Activated T-cell treated with anti-CD3 and anti-CD28 coated beads, Interleukin-2, amount 50 U/mL, for 48 hours (primary cell): ENCODE results near the gene FAM163A.
"Not testable (repeated sequence)": the region's sequence is repeated elsewhere in the genome, so short reads cannot be mapped to it uniquely, and the experiment has no call there.

ENCODE experiments used
- DNase-seq, 2 experiments: peaks; one replicate each; pipeline ENCODE4 v3.0.0-alpha.2; 2020

The FAM163A gene

DNA sequence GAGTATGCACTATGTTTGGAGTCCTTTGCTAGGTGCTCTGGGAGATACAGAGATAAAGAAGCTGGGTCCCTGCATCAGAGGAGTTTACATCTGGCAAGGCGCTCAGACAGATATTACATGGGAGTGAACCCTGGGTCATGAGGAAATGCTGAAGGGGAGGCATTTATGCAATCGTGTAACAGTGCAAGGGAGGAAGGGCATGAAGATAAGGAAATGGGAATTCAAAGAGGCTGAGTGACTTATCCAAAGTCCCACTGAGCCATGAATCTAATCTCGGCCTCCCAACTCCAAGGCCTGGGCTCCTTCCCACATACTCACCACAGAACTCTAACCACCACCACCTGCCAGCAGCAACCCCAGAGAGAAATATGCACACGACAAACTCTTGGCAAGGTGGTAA is 51.6 kb downstream of the FAM163A start:
- no peak for DNase-seq

DNA sequence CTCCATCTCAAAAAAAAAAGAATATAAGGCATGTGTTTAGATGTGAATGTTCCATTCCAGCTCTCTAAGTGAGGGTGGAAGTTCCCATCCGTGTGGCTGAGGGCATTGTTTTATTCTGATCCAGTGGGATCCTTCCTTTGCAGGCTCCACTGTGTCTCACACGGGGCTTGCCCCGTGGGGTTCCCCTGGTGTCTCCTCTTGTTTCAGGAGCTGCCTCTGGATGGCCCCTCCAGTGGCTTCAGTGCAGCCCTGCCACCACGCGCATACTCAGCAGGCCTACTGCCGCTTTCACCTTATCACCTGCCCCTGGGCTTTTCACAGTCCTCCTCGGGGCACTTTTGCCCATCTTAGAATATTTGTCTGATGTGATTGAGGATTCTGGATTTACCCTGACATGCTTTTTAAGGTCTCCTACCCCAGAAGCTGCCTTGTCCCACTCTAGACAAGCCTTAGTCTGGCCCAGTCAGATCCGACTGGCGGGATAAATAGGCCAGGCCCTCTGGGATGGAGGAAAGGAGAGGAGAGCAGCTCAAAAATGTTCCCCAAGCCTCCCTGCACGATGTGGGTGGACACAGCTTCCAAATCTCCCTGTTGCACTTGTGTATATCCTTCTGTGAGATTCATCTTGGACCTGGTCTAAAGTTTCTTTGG is 55.2 kb downstream of the FAM163A start:
- DNase-seq = no peak

- no peak for DNase-seq
Measured at GRCh38 chr1:179798864-179799516, 55.9 kb downstream of the FAM163A start.

DNA sequence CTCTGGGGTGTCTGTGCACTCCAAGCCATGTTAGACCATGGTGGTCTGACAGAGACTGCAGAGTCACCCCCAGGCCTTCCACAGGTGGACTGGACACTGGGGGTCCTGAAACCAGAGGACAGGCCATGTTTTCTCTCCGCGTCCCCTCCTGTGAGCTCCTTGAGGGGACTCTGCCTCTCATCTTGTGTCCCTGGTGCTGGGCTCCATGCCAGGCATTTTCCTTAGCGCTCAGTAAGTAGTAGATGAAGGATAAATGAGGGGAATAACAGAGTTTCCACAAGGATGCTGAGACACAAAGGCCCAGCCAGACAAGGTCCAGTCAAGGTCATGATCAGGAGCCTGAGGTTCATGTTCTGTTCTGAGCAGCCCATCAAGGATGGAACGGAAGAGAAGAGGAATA is 57.4 kb downstream of the FAM163A start:
- no peak for DNase-seq

DNA sequence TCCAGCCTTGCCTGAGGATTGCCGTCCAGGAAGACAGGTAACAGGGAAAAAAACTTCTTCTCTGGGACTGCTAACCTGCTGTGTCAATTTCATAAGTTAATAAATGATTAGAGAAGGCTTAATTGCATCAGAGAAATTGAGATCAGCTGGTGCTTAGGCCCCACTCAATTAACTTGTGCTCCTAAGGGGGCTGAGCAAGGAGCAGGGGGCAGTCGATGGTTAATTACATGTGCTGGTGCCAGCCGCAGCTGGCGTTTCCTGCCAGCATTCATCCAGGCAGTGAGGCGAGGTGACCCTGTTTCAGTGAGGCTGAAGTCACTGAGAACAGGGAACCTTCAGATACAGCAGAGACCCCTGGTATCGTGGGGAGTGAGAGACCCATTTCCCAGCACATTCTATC is 60.0 kb downstream of the FAM163A start:
- DNase-seq = no peak

GRCh38 chr1:179803918-179804317 is 60.8 kb downstream of the FAM163A start:
- DNase-seq = no peak

- DNase-seq = not testable (repeated sequence)
Measured at GRCh38 chr1:179804417-179804816, 61.3 kb downstream of the FAM163A start.

GRCh38 chr1:179805291-179806195 is 62.5 kb downstream of the FAM163A start:
- no peak for DNase-seq

DNA sequence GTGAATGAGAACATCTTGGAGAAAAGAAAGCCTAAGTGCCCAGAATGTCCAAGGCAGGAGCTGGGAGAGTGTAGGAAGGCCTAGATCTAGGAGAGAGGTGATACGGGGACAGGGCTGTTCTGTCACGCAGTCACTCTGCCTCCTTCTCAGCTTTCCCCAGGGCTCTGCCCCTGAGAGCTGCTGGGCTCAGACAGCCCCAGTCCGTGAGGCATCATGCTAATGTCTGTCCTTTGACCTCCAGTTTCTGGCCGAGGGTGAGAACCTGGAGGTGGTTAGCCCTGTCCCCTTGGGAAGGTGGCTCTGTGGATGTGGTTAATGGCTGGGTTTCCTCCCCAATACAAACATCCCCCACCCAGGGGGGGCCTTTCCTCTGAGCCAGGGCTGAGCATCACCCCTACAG is 63.2 kb downstream of the FAM163A start:
- DNase-seq = no peak

DNA sequence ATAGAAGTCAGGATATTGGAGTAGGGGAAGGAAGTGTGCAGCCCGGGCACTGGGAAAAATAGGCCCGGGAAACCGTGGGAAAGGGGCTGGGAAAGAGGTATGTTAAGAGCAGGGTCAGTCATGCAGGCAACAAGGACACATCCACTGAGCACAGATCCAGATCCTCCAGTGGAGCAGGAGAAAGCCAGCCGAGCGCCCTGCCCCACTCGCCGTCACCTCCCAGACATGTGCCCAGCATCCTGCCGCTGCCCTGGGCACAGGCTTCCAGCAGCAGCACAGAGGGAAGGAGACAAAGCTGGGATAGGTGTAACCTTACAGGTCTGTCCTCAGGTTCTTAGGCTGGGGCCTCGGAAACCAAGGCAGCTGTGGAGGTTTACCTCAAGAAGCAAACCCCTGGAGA is 64.2 kb downstream of the FAM163A start:
- no peak for DNase-seq

GRCh38 chr1:179807691-179808485 is 64.8 kb downstream of the FAM163A start:
- DNase-seq = no peak

DNA sequence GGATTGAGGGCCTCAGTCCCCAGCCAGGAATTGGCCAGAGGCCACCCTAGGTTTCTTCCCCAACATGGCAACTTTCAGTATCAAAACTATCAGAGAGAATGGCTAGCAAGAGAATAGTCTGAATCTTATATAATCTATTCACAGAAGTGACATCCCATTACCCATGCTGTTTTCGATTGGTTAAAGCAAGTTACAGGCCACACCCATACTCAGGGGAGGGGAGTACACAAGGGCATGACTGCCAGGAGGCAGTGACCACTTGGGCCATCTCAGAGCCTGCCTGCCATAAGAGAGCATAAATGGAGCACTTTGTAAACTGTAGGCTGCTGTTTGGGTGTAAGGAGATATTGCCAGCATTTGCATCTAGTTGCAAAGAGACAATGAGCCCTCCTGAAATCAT is 65.4 kb downstream of the FAM163A start:
- no peak for DNase-seq

- DNase-seq = peak; percentile 67 to 70
Measured at GRCh38 chr1:179809506-179810366, 66.6 kb downstream of the FAM163A start.

GRCh38 chr1:179810367-179810715 is 67.2 kb downstream of the FAM163A start:
- no peak for DNase-seq

DNA sequence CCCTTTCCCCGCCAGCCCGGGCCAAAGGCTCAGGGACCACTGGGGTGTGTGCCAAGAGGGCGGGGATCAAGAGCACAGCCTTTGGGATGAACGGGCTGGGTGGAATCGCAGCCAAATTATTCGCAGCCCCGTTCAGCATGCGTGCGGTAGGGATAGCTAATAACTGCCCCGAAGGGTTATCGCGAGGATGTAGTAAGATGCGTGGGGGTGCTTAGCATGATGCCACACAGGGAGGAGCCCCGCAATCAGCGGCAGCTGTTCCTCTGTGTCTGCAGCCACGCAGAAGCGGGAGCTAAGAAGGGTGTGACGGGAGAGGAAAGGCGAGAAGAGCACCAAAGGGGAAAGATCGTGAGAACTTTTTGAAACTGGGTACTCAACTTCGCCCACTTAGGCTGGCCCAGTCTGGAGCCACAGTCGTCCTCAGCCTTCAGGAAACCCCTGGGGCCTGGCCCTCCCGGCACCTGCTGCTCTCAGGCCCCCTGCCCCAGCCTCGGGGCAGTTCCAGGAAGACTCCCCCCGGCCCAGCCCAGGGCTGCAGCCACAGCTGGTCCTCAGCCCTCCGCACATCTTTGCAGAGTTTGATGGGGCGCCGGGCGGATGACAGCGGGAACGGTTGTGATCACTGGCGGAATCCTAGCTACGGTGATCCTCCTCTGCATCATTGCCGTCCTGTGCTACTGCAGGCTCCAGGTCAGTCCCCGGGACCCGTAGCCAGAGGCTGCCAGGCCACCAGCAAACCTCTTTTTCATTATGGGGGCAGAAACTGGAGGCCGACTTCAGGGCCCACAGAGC is 69.6 kb downstream of the FAM163A start:
- no peak for DNase-seq

DNA sequence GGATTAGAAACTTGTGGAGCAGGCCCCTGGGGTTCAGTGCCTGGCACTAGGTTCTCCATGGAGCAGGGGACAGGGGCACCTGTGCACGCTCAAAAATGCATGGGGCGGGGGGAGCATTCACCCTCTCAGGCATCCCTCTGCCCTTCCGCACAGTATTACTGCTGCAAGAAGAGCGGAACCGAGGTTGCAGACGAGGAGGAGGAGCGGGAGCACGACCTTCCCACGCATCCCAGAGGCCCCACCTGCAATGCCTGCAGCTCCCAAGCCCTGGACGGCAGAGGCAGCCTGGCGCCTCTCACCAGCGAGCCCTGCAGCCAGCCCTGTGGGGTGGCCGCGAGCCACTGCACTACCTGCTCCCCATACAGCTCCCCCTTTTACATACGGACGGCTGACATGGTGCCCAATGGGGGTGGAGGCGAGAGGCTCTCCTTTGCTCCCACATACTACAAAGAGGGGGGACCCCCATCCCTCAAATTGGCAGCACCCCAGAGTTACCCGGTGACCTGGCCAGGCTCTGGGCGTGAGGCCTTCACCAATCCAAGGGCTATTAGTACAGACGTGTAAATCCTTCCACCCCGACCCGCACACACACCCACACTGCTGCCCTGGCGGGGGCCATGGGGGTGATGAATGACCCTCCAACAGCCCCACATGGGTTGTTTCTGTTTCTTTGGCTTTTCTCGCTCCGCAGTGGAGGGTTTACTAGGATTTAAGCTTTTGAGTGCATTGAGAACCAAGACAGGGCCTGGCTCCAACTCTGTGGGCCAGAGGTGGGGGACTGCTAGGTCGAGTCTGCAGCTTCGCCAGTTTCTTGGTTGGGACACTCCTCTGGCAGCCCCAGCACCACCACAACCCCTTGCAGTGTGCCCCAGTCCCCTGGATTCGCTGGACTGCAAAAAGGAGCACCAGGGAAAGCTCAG is 70.8 kb downstream of the FAM163A start:
- DNase-seq = no peak

- DNase-seq = no peak
Measured at GRCh38 chr1:179814546-179814838, 71.4 kb downstream of the FAM163A start.

DNA sequence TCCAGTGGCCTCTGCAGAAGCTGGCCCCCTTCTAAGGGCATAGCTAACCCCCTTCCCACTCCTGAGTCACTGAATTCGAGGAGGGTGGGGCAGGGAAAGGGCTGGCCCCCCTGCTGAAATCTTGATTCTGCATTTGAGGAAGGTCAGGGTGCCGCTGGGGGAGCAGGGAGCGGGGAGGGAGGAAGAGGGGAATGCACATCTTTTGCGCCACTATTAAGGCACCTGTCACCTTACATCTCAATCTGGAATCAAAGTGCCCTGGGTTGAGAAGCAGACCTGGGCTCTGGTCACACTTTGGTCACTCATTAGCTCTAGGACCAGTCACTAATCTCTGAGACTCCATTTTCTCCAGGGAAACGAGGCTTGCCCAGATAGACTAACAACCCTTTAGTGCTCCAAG is 72.5 kb downstream of the FAM163A start:
- DNase-seq = no peak

- no peak for DNase-seq
Measured at GRCh38 chr1:179816196-179816960, 73.3 kb downstream of the FAM163A start.

GRCh38 chr1:179817056-179817455 is 74.0 kb downstream of the FAM163A start:
- no peak for DNase-seq
